Endothelial cell of umbilical vein (primary cell): ENCODE data around the gene SARNP. TPM values are rescaled to one million over a fixed set of nuclear protein-coding genes. Genes with fewer than 3 reads are reported as not detected.

Experiments used
- BruUV-seq: library from RNA; stranded (reverse); fragments of 400-500 nt; replicated peaks from 2 replicates; lab custom pipeline; 2021; lab: Mats Ljungman, UMichigan
- CTCF ChIA-PET: fragments of 300-600, 350-600 bp; sonication (Branson Sonifier 250); formaldehyde crosslinking; loops from one replicate; lab custom pipeline; 2021; ENCODE audit warnings: antibody characterized with exemption, inconsistent platforms; lab: Charles Lee
- POLR2A ChIA-PET: fragments of 300-600, 350-600 bp; sonication (Branson Sonifier 250); formaldehyde crosslinking; loops from one replicate; lab custom pipeline; 2021; ENCODE audit warnings: antibody characterized with exemption, inconsistent platforms; lab: Charles Lee
- DNase-seq: peaks from one replicate; pipeline ENCODE4 v3.0.0-alpha.2; 2011; ENCODE audit warnings: low read depth, low spot score
- FAIRE-seq: peaks from 2 replicates; lab custom pipeline; 2011; peaks lifted over from hg19 to GRCh38; lab: Jason Lieb, UNC
- H2AFZ ChIP-seq: 2 replicates; pipeline ENCODE4 v1.6.0; 2012; ENCODE audit warnings: low read depth, low read length, control low read depth, inconsistent platforms
- H3K27ac ChIP-seq: 2 replicates; pipeline ENCODE4 v1.5.1; 2011; ENCODE audit warnings: low read depth, mild to moderate bottlenecking, control low read depth, low read length, moderate library complexity; ENCODE audit not compliant: insufficient read depth
- H3K27me3 ChIP-seq, 2 experiments: 2 replicates each; pipeline versions ENCODE4 v1.6.0 to v1.6.1; 2011; ENCODE audit warnings: low read length in 2 of 2, mixed read lengths in 1 of 2; ENCODE audit not compliant: control insufficient read depth in 2 of 2, insufficient read depth in 2 of 2
- H3K36me3 ChIP-seq, 2 experiments: 2 replicates in 1 of 2; 3 replicates in 1 of 2; pipeline ENCODE4 v1.5.1; 2011; ENCODE audit warnings: low read length in 2 of 2, mild to moderate bottlenecking in 1 of 2, moderate library complexity in 1 of 2; ENCODE audit not compliant: control insufficient read depth in 2 of 2, insufficient read depth in 2 of 2; ENCODE audit errors: extremely low read depth in 1 of 2
- H3K4me1 ChIP-seq: 3 replicates; pipeline ENCODE4 v1.5.1; 2011; ENCODE audit warnings: mild to moderate bottlenecking, low read length; ENCODE audit not compliant: control insufficient read depth, insufficient read depth; ENCODE audit errors: extremely low read depth
- H3K4me2 ChIP-seq: 2 replicates; pipeline ENCODE4 v1.6.1; 2011; ENCODE audit warnings: low read length, control low read depth, mixed read lengths; ENCODE audit not compliant: insufficient read depth
- H3K4me3 ChIP-seq, 3 experiments: fragments of 200-600 bp in 1 of 3; sonication (generic), shearing (Covaris generic) in 1 of 3; replicated peaks in 1 of 3; 2 replicates each; pipeline ENCODE4 v1.5.1; 2011 to 2016; ENCODE audit warnings: control low read depth in 3 of 3, low read length in 3 of 3, mild to moderate bottlenecking in 2 of 3, inconsistent platforms in 1 of 3, low read depth in 1 of 3, moderate library complexity in 1 of 3; ENCODE audit not compliant: insufficient read depth in 1 of 3
- H3K79me2 ChIP-seq: 2 replicates; pipeline ENCODE4 v1.6.0; 2012; ENCODE audit warnings: low read length, inconsistent platforms; ENCODE audit not compliant: control insufficient read depth, insufficient read depth
- H3K9ac ChIP-seq: replicated peaks from 2 replicates; pipeline ENCODE3; 2011; ENCODE audit warnings: low read length, control low read depth; ENCODE audit not compliant: insufficient read depth; ENCODE audit errors: extremely low read depth
- H3K9me1 ChIP-seq: replicated peaks from 3 replicates; pipeline ENCODE4 v1.6.0; 2011; ENCODE audit warnings: mild to moderate bottlenecking, low read length; ENCODE audit not compliant: control insufficient read depth, insufficient read depth; ENCODE audit errors: extremely low read depth
- H3K9me3 ChIP-seq: replicated peaks from 2 replicates; pipeline ENCODE4 v1.5.1; 2012; ENCODE audit warnings: low read length, inconsistent platforms; ENCODE audit not compliant: control insufficient read depth, insufficient read depth
- H4K20me1 ChIP-seq: replicated peaks from 2 replicates; pipeline ENCODE3; 2011; ENCODE audit warnings: mild to moderate bottlenecking, low read length; ENCODE audit not compliant: control insufficient read depth, insufficient read depth; ENCODE audit errors: extremely low read depth
- FOS ChIP-seq: IDR thresholded peaks from 2 replicates; pipeline ENCODE4 v1.6.1; 2011; ENCODE audit warnings: mild to moderate bottlenecking, low read length, moderate library complexity, borderline replicate concordance; ENCODE audit not compliant: insufficient read depth
- GATA2 ChIP-seq: IDR thresholded peaks from 2 replicates; pipeline ENCODE4 v1.7.0; 2011; ENCODE audit warnings: low read depth, mild to moderate bottlenecking, moderate library complexity, mixed read lengths, low read length; ENCODE audit not compliant: insufficient read length, insufficient read depth
- POLR2AphosphoS5 ChIP-seq: IDR thresholded peaks from 2 replicates; pipeline ENCODE4 v1.6.1; 2012; ENCODE audit warnings: low read depth, mild to moderate bottlenecking, control low read depth, low read length, moderate library complexity; ENCODE audit not compliant: insufficient read depth
- dilution Hi-C: fragments of 300-500 bp; cut with MboI; formaldehyde crosslinking; loops from one replicate; pipeline ENCODE4 v1.15.0; 2019; ENCODE audit warnings: low sequenced_read_pairs; ENCODE audit not compliant: extremely low pct_ligation_motif_present
- intact Hi-C: fragments of 100-400 bp; cut with micrococcal nuclease; formaldehyde crosslinking; loops from one replicate; pipeline ENCODE4 v1.10.0; 2022
- polyA plus RNA-seq, 4 experiments: library from polyadenylated mRNA; depleted of rRNA in 3 of 4; stranded (reverse) in 3 of 4; unstranded in 1 of 4; fragments of >200 nt; gene quantifications; 2 replicates each; pipeline versions ENCODE4 v1.2.1 to v1.2.3, GENCODE V29; 2011 to 2012; ENCODE audit warnings: missing spikeins in 1 of 4
- total RNA-seq: library from RNA; stranded (reverse); gene quantifications from 2 replicates; pipeline ENCODE4 v1.2.3, GENCODE V29; 2021

Gene SARNP
- total and polyA plus RNA-seq, 2 donors (not counting 3 experiments of a cell fraction or from before 2014, with no cell fraction given): 88.1 to 101 TPM

DNA sequence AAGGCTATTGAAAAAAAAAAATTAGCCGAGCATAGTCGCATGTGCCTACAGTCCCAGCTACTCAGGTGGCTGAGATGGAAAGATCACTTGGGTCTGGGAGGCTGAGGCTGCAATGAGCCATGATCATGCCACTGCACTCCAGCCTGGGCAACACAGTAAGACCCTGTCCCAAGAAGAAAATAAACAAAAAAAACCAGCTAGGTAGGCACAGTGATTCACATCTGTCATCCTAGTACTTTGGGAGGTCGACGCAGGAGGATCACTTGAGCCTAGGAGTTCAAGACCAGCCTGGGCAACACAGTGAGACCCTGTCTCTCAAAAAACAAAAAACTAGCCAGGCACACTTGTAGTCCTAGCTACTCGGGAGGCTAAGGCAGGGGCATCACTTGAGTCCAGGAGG, 8.2 kb downstream of the SARNP start:
- no peak for FAIRE-seq

DNA sequence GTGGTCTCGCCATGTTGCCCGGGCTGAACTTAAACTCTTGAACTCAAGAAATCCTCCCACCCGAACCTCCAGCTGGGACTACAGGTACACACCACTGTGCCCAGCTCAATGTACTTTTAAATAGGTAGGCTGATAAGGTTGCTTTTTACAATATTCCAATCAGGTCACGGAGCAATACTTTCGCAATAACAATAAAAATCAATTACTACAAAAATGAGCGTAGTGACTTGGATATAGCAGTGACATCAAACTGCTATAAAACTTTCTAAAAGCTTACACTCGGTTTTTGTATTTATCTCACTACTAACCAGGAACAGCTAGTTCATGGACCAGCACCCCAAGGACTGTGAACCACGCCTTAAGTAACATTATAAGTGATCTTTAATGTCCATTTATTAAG, 10.5 kb downstream of the SARNP start:
- Histone ChIP-seq H3K9me3 (no peaks in the 10 kb centered on the region), H3K4me3 (no peak overlapping the region), H3K9ac (no peak overlapping the region), H3K36me3 (peaks cover 7 to 11% of the 10 kb centered on the region in 2 experiments), H3K4me2 (no peak overlapping the region), H2AFZ (no peak overlapping the region), H4K20me1 (peaks cover 8% of the 10 kb centered on the region), H3K79me2 (peaks cover 83% of the 10 kb centered on the region), H3K27ac (no peak overlapping the region), H3K27me3 (no peaks in the 10 kb centered on the region), H3K4me1 (no peaks in the 10 kb centered on the region), H3K9me1 (no peaks in the 10 kb centered on the region)
- POLR2A ChIA-PET: interaction anchor here (1.3 kb wide), 1 partner anchor 10 kb away, joined by 5 read pairs; no protein-coding TSS in a partner anchor
- DNase-seq (no peak), FAIRE-seq (no peak)
- intact Hi-C loops (no loop called here), dilution Hi-C loops (no loop called here)
- CTCF ChIA-PET: interaction anchor here (1.2 to 1.5 kb wide), 2 partner anchors 17 to 134 kb away, joined by 3 read pairs; no protein-coding TSS in a partner anchor
- no TSS peak for BruUV-seq
- no peak for TF ChIP-seq GATA2

More for the DNA sequence above, 8.2 kb downstream of the SARNP start:
- intact Hi-C loops (no loop called here), dilution Hi-C loops (no loop called here)
- no peak for DNase-seq
- Histone ChIP-seq H4K20me1 (peaks cover 11% of the 10 kb centered on the region), H3K4me3 (no peak overlapping the region), H3K9me1 (no peaks in the 10 kb centered on the region), H3K79me2 (peaks cover 91% of the 10 kb centered on the region), H3K4me1 (no peaks in the 10 kb centered on the region), H3K4me2 (no peak overlapping the region), H3K27me3 (no peaks in the 10 kb centered on the region), H3K9ac (no peak overlapping the region), H3K9me3 (no peaks in the 10 kb centered on the region), H2AFZ (no peak overlapping the region), H3K27ac (no peak overlapping the region), H3K36me3 (peaks cover 5 to 9% of the 10 kb centered on the region in 2 experiments)
- no TSS peak for BruUV-seq
- TF ChIP-seq FOS (no peak), GATA2 (no peak), POLR2AphosphoS5 (no peak)
- ChIA-PET POLR2A (no interaction called here), CTCF (interaction anchor here (1.2 kb wide), 1 partner anchor 131 kb away, joined by 5 read pairs; no protein-coding TSS in a partner anchor)
